Transverse colon (tissue), 4 donors: ENCODE measurements around the gene RGS4.

ENCODE experiments used
- CTCF ChIP-seq, 5 experiments: fragments of 200-600 bp in 3 of 5; fragments of 450-650 bp in 2 of 5; sonication (generic) in 3 of 5; IDR thresholded peaks; 1 replicate in 2 of 5; 2 replicates in 3 of 5; pipeline ENCODE4 v1.5.1; 2016 to 2017; ENCODE audit warnings: antibody characterized with exemption in 5 of 5, inconsistent platforms in 3 of 5, mild to moderate bottlenecking in 2 of 5, moderate library complexity in 1 of 5
- EP300 ChIP-seq: sonication (generic); formaldehyde crosslinking; IDR thresholded peaks from one replicate; pipeline ENCODE4 v1.6.1; 2017; ENCODE audit warnings: antibody characterized with exemption, low read depth
- POLR2A ChIP-seq: fragments of 450-650 bp; IDR thresholded peaks from one replicate; pipeline ENCODE4 v1.6.1; 2016; ENCODE audit warnings: antibody characterized with exemption, mild to moderate bottlenecking, moderate library complexity
- POLR2AphosphoS5 ChIP-seq, 3 donors: sonication (generic); formaldehyde crosslinking; IDR thresholded peaks; one replicate each; pipeline ENCODE4 v1.6.1; 2016; ENCODE audit warnings: antibody characterized with exemption in 3 of 3

- TF ChIP-seq CTCF (IDR thresholded peaks at IDR 0.05), result no peak
- TF ChIP-seq POLR2A, result no peak
- no peak for TF ChIP-seq POLR2AphosphoS5 (IDR thresholded peaks at IDR 0.05)
- no peak for TF ChIP-seq EP300
These were observed 32.5 kb upstream of the RGS4 start for GRCh38 chr1:163036671-163037070.
